ENCODE results near the gene PARS2. TPM values are rescaled to one million over a fixed set of nuclear protein-coding genes. Genes with fewer than 3 reads are reported as not detected.

Gene PARS2
- polyA plus RNA-seq, 2 of the 4 experiments (the other 2 are of a cell fraction), result 2.3 to 2.9 TPM

DNA sequence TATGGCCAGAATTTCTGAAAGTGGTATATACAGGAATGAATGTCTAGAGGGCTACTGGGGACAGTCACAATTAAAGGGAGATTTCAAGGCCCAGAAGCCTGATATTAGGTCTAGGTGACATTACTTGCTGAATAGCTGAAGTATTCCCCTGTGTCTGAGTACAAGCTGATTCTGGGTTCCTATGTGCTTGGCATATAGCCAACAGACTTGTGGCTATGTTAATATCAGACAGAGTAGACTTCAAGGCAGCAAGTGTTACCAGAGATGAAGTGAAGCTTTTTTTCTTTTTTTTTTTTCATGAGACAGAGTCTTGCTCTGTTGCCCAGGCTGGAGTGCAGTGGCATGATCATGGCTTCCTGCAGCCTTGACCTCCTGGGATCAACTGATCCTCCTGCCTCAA is 40.3 kb downstream of the PARS2 start:
- Histone ChIP-seq H3K4me3 (no peak overlapping the region), H3K9me3 (no peaks in the 10 kb centered on the region), H3K27ac (no peak overlapping the region), H3K4me1 (no peaks in the 10 kb centered on the region), H3K4me2 (no peak overlapping the region)
- ChIA-PET POLR2A (no interaction called here), CTCF (interaction anchor here (1.1 kb wide), 2 partner anchors 51 to 86 kb away, joined by 3 read pairs; no protein-coding TSS in a partner anchor)
- ATAC-seq, result no peak
- FAIRE-seq, result no peak
- no peak for TF ChIP-seq ZFP36 (IDR thresholded peaks at IDR 0.05; ENCODE audit: borderline replicate concordance, partially characterized antibody)
- TF ChIP-seq POLR2AphosphoS2 (conservative IDR thresholded peaks at IDR 0.05; ENCODE audit: low read length), result no peak
- TF ChIP-seq EHMT2 (IDR thresholded peaks at IDR 0.05; ENCODE audit: low read depth), result no peak
- TF ChIP-seq ZNF302 (CRISPR knock-in tag; IDR thresholded peaks at IDR 0.05), result no peak
- no peak for TF ChIP-seq POLR2A (IDR thresholded peaks at IDR 0.05; ENCODE audit: low read length)
- TF ChIP-seq, protein P1, sequence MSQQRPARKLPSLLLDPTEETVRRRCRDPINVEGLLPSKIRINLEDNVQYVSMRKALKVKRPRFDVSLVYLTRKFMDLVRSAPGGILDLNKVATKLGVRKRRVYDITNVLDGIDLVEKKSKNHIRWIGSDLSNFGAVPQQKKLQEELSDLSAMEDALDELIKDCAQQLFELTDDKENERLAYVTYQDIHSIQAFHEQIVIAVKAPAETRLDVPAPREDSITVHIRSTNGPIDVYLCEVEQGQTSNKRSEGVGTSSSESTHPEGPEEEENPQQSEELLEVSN (IDR thresholded peaks at IDR 0.05; ENCODE audit: borderline replicate concordance, low read depth), result no peak
- TF ChIP-seq SREBF2 (IDR thresholded peaks at IDR 0.05), result no peak
- no peak for TF ChIP-seq JUN (IDR thresholded peaks at IDR 0.05)
- no peak for TF ChIP-seq RAD21 (conservative IDR thresholded peaks at IDR 0.05 in 1 of 2, IDR thresholded peaks at IDR 0.05 in 1 of 2)
- TF ChIP-seq HDAC2 (IDR thresholded peaks at IDR 0.05), result no peak
- TF ChIP-seq KDM1A (IDR thresholded peaks at IDR 0.05; ENCODE audit: low read depth), result no peak
- TF ChIP-seq, protein P2, sequence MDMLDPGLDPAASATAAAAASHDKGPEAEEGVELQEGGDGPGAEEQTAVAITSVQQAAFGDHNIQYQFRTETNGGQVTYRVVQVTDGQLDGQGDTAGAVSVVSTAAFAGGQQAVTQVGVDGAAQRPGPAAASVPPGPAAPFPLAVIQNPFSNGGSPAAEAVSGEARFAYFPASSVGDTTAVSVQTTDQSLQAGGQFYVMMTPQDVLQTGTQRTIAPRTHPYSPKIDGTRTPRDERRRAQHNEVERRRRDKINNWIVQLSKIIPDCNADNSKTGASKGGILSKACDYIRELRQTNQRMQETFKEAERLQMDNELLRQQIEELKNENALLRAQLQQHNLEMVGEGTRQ (IDR thresholded peaks at IDR 0.05), result no peak
- TF ChIP-seq, protein P3, sequence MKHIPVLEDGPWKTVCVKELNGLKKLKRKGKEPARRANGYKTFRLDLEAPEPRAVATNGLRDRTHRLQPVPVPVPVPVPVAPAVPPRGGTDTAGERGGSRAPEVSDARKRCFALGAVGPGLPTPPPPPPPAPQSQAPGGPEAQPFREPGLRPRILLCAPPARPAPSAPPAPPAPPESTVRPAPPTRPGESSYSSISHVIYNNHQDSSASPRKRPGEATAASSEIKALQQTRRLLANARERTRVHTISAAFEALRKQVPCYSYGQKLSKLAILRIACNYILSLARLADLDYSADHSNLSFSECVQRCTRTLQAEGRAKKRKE (CRISPR knock-in tag; IDR thresholded peaks at IDR 0.05; ENCODE audit: low read depth), result no peak
- no peak for TF ChIP-seq NPAS2 (CRISPR knock-in tag; IDR thresholded peaks at IDR 0.05; ENCODE audit: borderline replicate concordance)
- TF ChIP-seq, protein P4, sequence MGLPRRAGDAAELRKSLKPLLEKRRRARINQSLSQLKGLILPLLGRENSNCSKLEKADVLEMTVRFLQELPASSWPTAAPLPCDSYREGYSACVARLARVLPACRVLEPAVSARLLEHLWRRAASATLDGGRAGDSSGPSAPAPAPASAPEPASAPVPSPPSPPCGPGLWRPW (IDR thresholded peaks at IDR 0.05), result no peak
- no peak for DNase-seq (ENCODE audit: low read depth in 1 of 2, low spot score in 1 of 2)

DNA sequence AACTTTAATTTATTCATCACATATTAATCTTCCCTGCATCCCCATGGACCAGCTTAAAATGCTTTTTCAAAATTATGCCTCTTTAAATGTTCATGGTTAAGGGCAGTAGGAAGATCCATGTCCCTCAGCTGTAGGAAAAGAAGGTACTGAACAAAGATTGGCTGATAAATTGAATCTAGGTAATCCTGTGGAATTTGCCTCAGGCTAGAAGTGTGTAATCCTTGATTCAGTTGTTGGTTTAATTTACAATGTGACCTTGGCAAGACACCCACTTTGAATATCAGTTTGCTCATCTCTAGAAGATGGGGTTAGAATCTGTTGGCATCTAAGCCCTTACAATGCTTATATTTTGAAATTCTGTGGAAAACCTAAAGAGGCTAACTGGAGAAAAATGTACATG is 42.6 kb downstream of the PARS2 start:
- no peak overlapping the region for H3K27ac ChIP-seq
- H3K4me3 ChIP-seq, result no peak overlapping the region
- ATAC-seq, result no peak
- no peak overlapping the region for H3K4me2 ChIP-seq
- FAIRE-seq, result no peak
- TF ChIP-seq ZFP36 (IDR thresholded peaks at IDR 0.05; ENCODE audit: borderline replicate concordance, partially characterized antibody) (no peak), HOXA7 (CRISPR knock-in tag; IDR thresholded peaks at IDR 0.05) (no peak), PHF8 (IDR thresholded peaks at IDR 0.05; ENCODE audit: borderline replicate concordance, low read depth) (no peak), RCOR1 (IDR thresholded peaks at IDR 0.05; ENCODE audit: low read depth, low read length) (no peak), NR3C1 (IDR thresholded peaks at IDR 0.05) (no peak), ZC3H11A (IDR thresholded peaks at IDR 0.05) (no peak), HEYL (CRISPR knock-in tag; IDR thresholded peaks at IDR 0.05) (no peak), RARB (CRISPR knock-in tag; IDR thresholded peaks at IDR 0.05) (no peak), RAD21 (conservative IDR thresholded peaks at IDR 0.05 in 1 of 2, IDR thresholded peaks at IDR 0.05 in 1 of 2) (no peak), KDM5A (IDR thresholded peaks at IDR 0.05) (no peak), POLR2AphosphoS2 (conservative IDR thresholded peaks at IDR 0.05; ENCODE audit: low read length) (no peak), POLR2A (IDR thresholded peaks at IDR 0.05; ENCODE audit: low read length) (no peak), EP300 (IDR thresholded peaks at IDR 0.05) (no peak), MYC (IDR thresholded peaks at IDR 0.05; ENCODE audit: borderline replicate concordance, low read length) (no peak), CHD4 (IDR thresholded peaks at IDR 0.05; ENCODE audit: borderline replicate concordance) (no peak), ESRRA (IDR thresholded peaks at IDR 0.05; ENCODE audit: borderline replicate concordance, low read length) (no peak), FOXS1 (CRISPR knock-in tag; IDR thresholded peaks at IDR 0.05) (no peak), SREBF2 (IDR thresholded peaks at IDR 0.05) (no peak)
- TF ChIP-seq, protein P5, sequence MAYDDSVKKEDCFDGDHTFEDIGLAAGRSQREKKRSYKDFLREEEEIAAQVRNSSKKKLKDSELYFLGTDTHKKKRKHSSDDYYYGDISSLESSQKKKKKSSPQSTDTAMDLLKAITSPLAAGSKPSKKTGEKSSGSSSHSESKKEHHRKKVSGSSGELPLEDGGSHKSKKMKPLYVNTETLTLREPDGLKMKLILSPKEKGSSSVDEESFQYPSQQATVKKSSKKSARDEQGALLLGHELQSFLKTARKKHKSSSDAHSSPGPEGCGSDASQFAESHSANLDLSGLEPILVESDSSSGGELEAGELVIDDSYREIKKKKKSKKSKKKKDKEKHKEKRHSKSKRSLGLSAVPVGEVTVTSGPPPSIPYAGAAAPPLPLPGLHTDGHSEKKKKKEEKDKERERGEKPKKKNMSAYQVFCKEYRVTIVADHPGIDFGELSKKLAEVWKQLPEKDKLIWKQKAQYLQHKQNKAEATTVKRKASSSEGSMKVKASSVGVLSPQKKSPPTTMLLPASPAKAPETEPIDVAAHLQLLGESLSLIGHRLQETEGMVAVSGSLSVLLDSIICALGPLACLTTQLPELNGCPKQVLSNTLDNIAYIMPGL (CRISPR knock-in tag; IDR thresholded peaks at IDR 0.05; ENCODE audit: borderline replicate concordance), result no peak
- TF ChIP-seq, protein P6, sequence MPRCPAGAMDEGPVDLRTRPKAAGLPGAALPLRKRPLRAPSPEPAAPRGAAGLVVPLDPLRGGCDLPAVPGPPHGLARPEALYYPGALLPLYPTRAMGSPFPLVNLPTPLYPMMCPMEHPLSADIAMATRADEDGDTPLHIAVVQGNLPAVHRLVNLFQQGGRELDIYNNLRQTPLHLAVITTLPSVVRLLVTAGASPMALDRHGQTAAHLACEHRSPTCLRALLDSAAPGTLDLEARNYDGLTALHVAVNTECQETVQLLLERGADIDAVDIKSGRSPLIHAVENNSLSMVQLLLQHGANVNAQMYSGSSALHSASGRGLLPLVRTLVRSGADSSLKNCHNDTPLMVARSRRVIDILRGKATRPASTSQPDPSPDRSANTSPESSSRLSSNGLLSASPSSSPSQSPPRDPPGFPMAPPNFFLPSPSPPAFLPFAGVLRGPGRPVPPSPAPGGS (IDR thresholded peaks at IDR 0.05), result no peak
- DNase-seq (ENCODE audit: low read depth in 1 of 2, low spot score in 1 of 2), result no peak
- H3K9me3 ChIP-seq, result no peaks in the 10 kb centered on the region
- ChIA-PET CTCF (interaction anchor here (0.7 kb wide), 1 partner anchor 9 kb away, joined by 3 read pairs; no protein-coding TSS in a partner anchor), POLR2A (no interaction called here)
- H3K4me1 ChIP-seq, result no peaks in the 10 kb centered on the region

All from A549 (cell line).